Measurements from ENCODE around the gene ITIH1.

Gene ITIH1

DNA sequence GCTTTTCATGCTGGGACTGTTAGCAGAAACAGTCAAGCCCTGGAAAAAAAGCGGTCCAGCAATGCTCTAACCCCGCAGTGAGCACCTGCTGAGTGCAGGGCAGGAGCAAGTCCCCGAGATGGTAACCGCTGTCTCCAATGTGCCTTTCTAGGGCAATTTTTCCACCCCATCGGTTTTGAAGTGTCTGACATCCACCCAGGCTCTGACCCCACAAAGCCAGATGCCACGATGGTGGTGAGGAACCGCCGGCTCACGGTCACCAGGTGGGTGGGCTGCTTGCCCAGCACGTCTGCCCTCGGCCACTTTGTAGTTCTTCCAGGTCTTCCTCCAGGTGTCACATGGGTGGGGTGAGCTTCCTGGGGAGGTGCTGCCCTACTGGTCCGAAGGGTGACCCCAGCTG lies 14.0 kb downstream of the ITIH1 start:
- no peak for DNase-seq

- no peak for DNase-seq
These were observed 14.5 kb downstream of the ITIH1 start for GRCh38 chr3:52791928-52792327.

- DNase-seq: no peak
These were observed 15.0 kb downstream of the ITIH1 start for GRCh38 chr3:52792413-52792812.

GRCh38 chr3:52792961-52793695 lies 15.7 kb downstream of the ITIH1 start:
- no peak for DNase-seq

DNA sequence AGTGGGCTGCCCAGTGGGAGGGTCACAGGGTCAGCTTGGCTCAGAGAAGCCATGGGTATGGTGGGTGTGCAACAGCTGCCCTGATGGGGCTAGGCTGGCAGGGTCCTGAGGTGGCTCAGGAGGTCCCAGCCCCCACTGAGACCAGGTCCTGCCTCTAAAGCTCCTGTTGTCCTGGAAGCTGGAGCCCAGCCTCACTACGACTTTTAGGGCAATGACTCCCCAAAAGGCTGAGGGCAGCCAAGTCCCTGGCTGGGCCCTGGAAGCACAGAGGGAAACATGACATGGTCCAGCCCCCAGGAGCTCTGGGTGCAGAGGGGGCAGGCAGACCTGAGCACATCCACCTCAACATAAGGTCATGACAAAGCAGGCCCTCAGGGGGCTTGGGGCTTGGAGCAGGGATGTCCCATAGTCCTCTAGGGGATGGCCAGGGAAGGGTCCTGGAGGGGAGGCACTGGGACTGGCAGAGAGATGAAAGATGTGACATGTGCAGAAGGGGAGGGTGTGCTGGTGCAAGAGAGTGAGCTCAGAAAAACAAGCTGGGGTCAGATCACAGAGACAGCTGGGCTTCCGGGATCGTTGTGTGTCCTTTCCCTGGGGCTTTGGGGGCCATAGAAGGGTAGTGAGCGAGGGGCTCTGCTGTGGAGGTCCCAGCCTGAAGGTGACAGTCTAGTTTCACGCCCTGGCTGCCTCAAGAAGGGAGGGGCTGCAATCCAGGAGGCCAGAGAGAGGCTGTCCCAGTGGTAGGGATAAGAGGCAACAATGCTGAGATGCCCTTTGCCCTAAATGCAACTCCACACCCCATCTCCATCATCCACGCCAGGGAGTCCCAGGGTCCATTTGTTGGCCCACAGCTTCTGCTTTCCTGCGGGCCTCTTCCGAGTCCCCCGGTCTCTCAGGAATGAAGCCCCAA lies 16.6 kb downstream of the ITIH1 start:
- DNase-seq: no peak

DNA sequence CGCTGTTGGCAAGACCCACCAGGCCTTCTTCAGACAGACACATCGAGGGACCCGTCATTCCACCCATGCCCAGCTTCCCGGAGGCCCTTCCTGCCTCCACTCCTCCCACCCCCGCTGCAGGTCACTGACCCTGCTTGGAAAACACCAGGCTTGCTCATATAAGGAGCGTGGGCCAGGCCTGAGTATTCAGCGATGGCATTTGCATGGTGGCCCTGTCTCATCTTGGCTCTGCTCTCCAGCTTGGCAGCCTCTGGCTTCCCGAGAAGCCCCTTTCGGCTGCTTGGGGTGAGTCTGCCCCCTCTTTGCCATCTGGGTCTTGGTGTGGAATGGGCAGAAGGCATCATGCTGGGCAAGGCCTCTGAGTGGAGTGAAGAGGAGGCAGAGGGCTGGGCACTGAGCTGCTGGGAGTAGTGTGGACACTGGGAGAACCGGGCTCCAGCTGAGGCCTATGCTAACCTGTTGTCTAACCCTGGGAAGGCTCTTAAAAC lies 17.3 kb downstream of the ITIH1 start, which contains the start of gene ITIH3:
ITIH3 (plus strand) TSS at position 185 of the 488 bp plus-strand sequence; CDS start at position 193, 8 bp downstream.
- no peak for DNase-seq

DNA sequence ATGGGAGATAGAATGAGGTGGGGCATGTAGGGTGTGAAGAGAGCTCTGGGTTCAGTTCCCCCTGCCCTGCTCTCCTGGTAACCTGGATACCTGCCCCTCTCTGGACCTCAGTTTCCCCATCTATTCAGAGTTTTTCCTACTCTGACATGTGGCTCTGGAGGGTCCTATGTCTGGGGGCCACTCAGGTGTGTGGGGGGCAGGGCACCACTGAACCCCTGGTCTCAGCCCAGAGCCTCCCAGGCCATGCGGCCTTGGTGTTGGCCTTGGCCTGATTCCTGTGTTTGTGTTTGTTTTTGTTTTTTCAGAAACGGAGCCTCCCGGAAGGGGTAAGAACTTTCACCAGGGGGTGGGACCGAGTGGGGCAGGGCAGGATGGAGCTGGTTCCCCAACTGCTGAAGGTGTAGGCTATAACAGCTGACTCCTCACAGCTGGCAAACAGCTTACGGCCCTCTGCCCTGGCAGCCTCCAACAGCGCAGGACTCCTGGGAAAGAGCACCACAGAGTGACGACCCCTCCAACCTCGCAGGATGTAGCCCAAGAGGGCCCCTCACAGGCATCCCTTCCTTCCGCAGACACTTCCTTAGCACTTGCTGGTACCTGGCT lies 18.0 kb downstream of the ITIH1 start:
- no peak for DNase-seq

GRCh38 chr3:52796411-52796810 lies 19.0 kb downstream of the ITIH1 start:
- no peak for DNase-seq

GRCh38 chr3:52798376-52798977 lies 21.1 kb downstream of the ITIH1 start:
- no peak for DNase-seq

GRCh38 chr3:52798978-52799476 lies 21.6 kb downstream of the ITIH1 start:
- DNase-seq: peak; percentile 35

DNA sequence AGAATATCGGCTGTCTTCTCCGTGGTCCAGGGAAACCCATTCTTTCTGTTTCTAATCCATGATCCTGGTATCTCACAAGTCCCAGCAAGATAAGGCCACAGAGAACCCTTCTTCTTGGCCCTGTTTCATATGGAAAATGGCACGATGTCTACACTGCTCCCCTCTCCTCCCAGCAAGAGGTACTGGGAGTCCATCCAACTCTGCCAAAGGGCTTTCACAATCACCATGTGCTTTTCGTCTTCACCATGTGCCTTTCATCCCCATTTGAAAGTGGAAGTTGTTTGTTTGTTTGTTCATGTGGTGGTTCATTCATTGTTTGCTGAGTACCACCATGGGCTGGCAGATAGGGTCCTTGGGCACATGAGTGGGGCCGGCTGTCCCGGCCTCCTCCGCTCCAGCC lies 22.7 kb downstream of the ITIH1 start:
- no peak for DNase-seq

DNA sequence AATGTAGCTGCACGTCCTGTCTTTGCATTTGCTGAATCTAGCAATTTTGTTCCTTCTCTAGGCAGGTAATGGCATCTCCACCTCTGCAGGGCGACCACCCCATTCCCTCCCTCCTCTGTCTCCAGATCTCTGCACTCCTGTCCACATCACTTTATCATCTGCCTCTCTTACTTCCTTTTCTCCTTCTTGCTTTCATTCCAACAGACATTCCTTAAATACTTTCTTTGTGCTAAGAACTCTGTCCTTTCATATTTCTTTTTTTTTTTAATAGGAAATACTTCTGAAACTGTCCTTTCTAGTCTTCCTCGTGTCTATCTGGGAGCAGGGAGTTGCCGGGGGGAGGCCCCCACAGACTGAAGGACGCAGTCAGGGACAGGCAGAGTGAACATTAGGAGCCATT lies 24.4 kb downstream of the ITIH1 start:
- no peak for DNase-seq

- DNase-seq: no peak
These were observed 28.1 kb downstream of the ITIH1 start for GRCh38 chr3:52805270-52806039.

DNA sequence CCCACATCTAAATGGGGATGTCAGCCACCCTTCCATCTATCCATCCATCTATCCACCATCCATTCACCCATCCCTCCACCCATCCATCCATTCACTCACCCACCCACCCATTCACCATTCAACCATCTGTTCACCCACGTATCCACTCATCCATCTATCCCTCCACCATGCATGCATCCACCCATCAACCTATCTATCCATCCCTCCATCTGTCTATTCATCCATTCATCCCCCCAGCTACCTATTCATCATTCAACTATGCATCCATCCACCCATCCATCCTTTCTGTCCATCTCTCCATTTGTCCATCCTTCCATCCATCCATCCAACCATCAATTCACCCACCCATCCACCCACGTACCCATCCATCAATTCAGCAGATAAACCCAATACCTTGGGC lies 31.8 kb downstream of the ITIH1 start:
- no peak for DNase-seq

DNA sequence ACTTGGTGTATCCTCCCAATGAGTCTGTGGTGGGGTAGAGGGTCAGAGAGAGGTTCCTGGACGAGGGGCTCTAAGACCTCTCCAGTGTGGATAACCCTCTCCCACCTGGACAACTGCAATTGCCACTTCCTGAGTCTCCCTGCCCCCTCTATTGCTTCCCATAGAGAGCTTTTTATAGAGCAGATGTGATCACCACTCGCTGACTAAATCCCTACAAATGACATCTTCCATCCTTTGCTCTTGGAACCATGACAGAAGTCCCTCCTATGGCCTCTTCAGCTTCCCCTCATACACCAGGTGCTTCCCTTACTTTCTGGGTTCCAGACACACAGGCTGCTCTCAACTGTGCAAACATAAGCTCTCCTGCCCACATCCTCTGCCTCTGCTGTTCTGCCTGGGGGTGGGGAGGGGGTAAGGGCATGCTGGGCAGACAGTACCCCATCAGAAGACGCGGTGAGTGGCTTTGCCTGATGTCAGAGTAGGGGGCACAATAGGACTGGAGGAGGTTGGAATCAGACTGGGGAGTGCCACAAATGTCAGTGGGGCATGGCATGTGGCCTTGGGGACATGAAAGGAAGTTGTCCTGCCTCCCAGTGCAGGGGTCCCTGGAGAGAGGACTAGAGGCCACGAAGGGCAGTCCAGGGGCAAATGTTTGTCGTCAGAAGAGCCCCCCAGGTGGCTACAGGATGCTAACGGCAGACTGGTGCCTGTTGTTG lies 32.4 kb downstream of the ITIH1 start:
- DNase-seq: no peak

DNA sequence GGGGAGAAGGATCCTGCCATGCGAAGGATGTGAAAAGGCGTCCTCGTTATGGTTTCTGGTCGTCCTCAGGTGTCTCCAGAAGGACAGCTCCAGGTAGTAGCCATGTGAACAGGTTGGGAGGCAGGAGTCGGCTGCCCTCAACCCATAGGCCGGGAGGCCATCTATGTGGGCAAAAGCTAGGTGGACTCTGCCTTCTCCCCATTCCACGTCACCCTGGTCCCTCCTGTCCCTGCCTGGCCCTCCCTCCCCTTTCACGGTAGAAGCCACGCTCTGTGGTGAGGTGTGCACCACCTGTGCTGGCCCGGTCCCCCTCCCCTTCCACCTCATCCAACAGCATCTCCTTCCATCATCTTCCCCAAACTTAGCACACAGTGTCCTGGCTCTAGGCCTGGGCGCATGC lies 33.5 kb downstream of the ITIH1 start:
- no peak for DNase-seq

DNA sequence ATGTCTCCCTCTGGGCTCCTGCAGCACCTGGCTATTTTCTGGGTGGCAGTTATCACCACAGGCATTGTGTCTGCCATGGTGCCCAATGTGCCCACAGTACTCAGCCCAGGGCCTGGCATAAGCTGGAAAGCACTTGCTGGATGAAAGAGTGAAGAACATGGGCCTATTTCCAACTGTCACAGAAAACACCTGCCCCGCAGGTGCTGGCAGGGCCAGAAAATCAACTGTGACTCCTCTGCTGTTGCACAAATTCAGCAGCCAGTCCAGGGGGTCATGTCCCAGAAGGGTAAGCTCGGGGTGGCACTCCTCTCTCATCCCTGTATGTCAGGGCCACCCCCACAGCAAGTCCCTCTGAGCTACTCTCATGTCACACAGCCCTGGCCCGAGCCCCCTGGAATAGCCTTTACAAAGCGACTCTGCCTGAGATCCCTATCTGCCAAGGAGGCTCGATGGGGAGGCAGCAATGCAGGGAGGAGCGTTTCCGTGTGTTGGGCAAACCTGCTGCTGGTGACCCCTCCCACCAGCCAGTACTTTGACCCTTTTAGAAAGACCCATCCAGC lies 34.1 kb downstream of the ITIH1 start:
- DNase-seq: no peak

DNA sequence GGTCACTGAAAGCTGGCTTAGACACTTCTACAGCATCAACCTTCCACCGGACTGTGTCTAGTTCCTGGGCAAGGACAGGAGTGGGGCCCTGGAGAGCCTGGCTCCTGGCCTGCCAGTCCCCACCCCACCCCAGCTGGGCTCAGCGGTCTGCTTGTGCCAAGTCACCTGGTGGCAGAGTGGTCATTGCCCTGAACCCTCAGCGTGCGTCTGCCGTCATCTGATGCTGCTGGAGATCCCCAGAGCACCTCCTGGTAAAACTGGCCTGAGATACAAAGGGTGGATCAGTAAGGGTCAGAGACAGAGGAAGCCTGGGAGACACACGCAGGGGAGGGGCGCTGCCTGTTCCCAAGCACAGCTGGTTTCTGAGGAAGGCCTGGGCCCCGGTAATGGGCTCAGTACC lies 36.4 kb downstream of the ITIH1 start:
- DNase-seq: no peak

DNA sequence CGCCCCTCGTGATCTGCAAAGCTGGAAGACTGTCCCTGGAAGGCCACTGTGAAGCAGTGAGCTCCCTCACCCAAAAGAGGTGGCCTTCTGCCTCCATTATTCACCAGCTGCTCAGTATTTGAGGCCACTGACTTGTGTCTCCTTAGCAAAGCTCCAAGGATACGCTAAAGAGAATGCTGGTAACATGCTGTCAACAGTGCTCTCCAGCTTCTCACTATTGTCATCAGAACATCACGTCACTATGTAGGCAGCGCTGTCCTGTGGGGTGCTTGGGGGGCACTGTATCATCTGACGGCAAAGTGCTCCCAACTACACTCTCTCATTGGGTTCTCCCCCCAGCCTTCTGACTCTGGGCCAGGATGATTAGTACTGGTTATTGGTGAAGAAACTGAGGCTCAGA lies 38.8 kb downstream of the ITIH1 start:
- no peak for DNase-seq

- DNase-seq: no peak
These were observed 39.3 kb downstream of the ITIH1 start for GRCh38 chr3:52816654-52817053.

DNA sequence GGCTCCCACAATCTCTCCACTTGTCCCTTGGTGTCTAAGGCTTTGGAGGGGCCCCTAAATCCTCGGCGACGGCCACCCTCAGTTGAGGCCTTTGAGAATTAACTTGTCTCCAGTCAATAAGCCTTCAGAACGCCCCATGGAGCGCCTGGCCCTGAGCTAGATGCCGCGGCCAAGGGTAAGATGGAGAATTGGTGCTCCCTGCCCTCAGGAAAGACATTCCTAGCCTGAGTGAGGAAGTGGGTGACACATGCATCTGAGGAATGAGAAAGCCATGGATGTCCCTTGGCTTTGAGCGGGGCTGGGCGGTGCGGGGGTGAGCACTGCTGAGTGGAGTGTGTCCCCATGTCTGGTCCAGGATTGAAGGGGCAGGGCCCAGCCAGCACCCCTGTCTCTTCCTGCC lies 39.8 kb downstream of the ITIH1 start:
- DNase-seq: no peak
